Activated CD4-positive, CD25-positive, alpha-beta regulatory T cell treated with anti-CD3 and anti-CD28 coated beads, Interleukin-2, amount 50 U/mL, for 16 hours (primary cell): ENCODE data around the gene ARAP1.

ENCODE experiments used
- DNase-seq: peaks from one replicate; pipeline ENCODE4 v3.0.0-alpha.2; 2020; ENCODE audit warnings: low read depth, low spot score

Gene ARAP1

DNA sequence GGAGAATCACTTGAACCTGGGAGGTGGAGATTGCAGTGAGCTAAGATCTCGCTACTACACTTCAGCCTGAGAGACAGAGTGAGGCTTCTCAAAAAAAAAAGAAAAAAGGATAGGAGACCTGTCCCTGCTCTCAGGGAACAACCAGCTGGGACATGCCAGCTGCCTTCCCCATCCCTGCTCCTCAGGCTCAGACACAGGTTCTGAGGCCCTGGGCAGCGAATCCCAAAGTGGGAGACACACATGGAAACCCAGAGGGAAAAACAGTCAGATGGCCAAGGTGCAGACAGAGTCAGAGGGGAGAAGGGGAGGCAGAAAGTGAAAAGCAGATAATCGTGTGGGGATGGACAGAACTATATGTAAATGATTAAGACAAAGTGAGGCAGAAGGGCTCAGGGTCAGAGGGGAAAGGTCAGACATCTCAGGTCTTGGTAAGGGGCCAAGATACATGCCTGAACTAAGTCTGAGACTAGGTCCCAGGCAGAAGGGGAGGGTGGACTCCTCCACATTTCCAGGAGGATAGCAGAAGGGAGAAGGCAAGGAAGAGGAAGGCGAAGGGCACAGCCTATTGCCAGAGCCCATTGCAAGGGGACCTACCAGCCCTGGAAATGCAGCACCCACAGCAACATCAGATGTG, 27.4 kb upstream of the ARAP1 start:
- DNase-seq, result no peak

DNA sequence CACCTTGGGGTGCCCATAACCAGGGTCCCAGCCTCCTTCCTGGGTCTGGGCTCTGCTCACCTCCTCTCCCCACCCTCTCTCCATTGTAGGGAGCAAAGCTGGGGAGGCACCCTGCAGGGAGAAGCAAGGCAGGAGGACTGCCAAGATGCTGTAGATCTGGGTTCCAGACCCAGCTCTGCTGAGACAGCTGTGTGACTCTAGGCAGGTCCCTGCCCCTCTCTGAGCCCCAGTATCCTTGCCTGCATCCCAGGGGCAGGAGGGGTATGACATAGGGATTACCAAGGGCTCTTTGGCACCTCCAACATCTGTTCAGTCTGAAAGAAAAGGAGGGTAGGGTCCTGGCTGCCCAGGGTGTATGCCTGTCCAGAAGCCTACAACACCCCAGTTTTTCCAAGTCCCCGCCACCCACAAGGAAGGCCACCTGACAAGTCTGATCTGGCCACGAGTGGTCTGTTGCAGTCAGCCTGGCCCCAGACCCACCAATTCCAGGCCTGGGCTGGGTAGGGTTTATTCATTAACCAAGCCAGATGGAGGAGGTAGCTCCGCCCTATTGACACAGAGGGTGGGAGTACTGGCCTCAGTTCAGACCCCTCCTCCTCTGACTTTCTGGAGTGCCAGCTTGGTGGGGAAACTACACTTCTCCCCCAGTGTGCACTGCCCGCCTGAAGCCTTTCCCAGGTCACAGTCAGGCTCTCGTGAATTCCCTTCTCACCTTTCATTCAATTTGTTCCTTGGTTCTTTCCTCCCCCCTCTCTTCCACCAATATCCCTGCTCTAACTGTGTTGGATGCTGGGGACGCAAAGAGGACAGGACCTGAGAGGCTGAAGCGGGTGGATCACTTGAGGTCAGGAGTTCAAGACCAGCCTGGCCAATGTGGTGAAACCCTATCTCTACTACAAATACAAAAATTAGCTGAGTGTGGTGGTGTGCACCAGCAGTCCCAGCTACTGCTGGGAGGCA, 26.6 kb upstream of the ARAP1 start:
- no peak for DNase-seq

DNA sequence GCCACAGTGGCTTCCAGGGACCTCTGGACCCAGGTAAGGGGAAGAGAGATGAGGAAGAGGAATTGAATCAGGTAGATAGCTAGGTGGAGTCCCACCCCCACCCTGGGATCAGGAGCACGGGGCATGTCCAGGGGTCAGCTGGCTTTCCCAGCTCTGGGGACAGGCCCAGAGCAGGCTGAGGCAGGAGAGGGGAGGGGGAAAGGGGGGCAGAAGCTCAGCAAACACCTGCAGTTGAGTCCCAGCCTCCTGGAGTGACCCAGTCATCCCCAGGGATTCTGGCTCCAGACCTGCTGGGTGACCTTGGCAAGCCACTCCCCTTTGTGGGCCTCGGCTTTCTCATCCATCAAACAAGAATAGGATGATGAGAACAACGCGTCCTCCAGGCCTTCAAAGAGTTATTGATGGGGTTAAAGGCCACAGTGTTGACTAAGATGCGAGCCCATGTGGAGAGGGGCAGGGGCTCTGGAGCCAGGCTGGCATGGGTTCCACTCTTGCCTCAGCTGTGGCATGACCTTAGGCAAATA, 25.6 kb upstream of the ARAP1 start:
- DNase-seq, result no peak

DNA sequence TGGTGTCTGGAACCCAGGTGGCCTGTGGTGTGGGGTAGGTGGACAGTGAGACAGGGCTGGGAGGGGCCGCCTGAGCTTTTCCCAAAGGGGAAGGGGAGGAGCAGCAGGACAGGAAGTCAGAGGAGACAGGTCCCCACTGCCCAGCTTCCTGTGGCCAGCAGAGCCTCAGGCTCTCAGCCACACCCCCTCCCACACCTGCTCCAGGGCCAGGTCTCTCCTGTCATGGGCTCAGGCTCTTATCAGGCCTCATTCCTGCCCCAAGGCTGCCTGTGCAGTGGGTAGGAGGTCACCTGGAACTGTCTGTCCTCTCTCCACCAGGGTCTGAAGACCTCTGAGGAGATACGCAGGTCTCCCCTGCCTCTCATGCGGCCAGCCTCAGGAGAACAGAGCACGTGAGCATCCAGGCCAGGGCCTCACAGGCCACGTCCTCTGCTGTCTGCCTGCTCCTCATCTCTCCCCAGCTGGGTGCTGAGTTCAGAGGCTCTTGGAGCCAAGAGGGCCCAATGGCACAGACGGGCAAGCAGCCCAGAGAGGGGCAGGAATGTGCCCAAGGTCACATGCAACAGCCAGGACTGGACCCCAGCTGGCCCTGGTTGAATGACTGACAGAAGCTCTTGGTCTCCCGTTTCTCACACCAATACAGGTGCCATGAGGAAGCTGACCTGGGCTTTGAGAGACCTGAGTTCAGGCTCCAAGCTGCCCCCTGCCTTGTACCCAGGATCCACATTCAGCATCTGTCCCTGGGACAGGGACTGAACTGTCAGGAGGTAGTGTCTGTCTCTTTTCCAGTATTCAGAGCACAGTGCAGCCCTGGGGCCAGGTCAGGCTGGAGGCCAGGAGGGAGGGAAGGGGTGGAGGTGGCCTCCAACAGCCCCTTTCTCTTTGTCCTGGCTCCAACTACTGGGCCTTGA, 24.9 kb upstream of the ARAP1 start:
- no peak for DNase-seq

DNA sequence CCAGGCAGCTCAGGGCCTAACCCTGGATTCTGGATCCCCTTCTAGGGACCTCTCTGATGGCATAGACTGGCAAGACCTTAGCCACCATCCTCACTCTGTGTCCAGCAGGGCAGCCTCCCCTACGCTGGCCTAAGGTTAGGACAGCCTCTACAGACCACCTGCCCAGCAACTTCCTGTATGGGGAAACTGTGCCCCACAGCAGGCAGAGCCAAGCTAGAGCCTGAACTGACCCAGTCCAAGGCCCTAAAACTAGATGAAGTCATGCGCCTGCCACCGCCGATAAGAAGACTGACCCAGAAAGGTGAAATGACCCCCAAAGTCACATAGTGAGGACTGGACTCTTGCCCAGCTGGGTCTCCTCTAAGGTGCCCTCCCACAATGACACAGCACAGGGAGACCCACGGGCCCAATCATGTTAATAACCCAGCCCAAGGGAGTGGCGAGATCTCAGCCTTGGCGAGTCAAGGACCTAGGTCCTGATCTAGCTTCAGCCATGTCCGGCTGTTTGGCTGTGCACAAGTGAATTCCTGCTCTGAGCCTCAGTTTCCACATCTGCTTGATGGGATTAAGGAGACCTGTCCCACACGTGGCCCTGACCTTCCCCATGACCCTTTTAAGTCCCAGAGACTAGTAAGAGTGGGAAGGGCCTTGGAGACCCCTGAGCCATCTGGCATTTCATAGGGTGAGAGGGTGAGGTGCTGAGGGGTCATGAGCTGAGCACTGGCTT, 24.1 kb upstream of the ARAP1 start:
- no peak for DNase-seq

DNA sequence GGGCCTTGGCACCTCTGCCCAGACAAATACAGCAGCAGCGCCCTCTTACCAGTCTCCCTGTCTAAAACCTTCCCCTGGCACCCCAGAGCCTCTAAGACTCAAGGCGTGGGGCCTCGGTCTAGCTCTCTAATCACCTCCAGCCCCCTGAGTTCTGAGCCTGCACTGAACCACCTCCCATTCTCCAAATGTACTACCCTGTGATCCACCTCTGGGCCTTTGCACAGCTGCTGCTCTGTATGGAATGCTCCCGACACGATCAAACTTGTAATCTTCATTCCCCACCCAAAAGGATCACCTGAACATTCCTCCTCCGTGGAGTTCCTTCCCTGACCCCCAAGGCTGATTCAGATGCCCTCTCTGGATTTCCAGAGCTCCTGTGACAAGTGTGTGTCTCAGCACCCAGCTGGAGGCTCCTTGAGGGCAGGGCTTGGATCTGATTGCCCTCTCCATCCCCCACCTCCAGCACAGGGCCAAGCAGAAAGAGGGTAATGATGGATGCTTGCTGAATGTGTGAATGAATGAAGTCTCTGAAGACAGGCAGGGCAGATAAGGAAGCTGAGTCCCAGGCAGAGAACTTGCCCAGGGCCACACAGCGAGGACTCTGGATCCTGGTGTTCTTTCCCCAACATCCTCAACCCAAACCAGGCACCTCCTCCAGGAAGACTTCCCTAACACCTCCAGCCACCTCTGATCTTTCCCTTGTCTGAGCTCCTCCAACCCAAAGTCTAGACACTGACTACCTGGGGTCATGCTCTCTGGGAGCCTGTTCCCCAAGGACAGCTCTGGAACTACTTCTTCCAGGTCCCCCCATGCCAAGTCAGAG, 23.3 kb upstream of the ARAP1 start:
- DNase-seq, result no peak

DNA sequence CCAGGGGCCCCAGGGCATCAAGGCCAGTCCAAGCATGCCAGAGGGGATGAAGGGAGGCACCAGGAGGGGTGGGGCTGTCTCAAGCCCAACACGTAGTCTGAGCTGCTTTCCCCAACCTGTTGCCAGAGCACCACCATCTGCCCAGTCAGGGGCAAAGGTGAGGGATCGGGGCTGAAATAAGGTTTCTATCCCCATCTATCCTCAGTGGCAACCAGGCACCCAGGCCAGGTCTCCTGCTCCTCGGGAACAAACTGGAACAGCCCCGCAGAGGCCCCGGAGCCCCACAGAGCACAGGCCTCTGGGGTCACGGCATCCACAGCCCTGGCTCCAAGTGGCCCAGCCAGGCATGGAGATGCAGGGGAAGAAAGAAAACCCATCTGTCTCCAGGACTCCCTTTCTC, 22.3 kb upstream of the ARAP1 start:
- DNase-seq, result no peak

DNA sequence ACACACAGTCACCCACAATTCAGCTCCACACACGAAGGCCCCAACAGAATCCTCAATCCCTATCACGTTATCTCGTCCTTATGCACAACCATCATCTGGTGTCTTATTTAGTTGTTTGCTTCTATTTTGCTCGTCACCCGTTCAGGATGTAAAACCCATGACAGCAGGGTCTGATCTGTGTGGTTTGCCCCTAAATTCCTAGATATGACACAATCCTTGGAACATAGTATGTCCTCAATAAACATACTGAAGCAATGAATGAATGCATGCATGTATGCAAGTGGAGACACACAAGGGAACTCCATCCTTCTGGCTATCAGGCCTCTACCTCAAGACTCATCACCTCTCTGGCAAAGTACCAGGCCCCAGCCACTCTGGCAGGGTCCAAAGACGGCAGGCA, 21.5 kb upstream of the ARAP1 start:
- DNase-seq, result no peak

DNA sequence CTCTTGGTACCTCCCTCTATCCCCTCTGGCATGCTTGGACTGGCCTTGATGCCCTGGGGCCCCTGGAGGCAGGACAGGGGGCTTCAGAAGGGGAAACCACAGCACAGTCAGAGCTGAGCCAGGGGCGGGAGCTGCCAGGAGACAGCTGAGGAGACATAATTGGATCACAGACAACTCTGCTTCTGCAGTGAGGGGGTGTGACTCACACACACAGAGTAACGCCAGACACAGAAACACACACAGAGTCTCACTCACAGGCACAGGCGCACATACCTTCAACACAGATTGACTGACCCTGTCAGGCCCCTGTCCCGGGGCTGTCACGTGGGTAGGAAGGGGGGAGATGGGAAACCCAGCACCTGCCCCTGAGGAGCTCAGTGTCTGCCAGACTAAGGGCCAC, 21.1 kb upstream of the ARAP1 start:
- DNase-seq, result no peak

DNA sequence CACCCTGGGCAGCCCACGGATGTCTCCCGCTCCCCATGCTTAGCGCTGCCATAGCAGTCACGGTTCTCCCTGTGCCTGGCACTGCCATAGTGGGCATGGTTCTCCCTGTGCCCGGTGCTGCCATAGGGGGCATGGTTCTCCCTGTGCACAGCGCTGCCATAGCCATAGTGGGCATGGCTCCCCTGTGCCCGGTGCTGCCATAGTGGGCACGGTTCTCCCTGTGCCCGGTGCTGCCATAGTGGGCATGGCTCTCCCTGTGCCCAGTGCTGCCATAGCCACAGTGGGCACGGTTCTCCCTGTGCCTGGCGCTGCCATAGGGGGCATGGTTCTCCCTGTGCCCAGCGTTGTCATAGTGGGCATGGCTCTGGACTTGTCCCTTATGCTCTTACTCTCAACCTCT, 19.9 kb upstream of the ARAP1 start:
- no peak for DNase-seq

DNA sequence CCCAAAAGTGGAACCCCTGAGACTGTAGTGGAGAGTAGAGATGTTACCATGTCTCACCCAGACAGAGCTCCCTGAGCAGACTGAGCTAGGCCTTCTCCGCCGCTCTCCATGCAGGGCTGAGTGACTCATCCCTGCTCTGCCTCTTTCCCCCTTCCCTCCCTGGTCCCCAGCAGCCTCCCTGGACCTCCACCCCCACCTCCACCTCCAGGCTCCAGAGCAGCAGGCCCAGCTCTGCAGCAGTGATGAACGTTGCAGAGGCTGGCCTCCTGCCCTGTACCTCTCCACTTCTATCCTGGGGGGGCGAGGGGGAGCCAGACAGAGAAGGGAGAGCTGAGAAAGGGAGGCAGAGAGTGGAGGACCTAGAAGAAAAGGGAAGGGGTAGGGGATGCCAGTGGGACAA, 19.3 kb upstream of the ARAP1 start:
- DNase-seq, result no peak

DNA sequence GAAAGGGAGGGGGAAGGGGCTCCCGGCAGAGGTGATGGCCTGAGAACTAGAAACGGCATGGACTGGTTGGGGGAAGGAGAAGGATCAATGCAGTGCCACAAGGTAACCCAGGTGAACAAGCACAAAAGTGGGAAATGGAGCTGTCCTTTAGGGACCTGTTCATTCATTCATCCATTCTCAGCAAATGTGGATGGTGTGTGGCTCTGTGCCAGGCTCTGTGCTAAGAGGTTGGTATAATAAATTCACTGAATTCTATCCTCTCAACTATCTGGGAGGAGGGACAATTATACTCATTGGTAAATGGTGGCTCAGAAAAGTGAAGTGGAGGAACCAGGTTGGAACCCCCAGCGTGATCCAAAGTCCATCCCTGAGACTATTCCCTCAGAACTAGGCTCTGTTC, 18.6 kb upstream of the ARAP1 start:
- DNase-seq, result no peak

DNA sequence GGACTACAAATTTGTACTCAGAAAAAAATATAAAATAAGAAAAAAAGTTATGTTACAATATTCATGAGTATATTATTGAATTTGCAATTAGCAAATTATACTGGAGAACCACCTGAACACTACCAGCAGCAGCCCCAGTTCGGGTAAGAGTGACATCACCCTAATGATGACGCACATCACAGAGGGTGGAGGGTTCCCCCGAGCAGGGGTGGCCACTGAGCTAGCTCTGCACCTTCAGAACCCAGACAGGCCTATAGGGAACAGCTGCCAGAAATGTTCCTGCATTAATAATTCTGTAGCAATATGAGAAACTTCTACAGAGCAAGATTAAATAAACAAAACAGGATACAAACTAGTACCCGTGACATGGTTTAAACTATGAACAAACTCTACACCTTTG, 17.5 kb upstream of the ARAP1 start:
- no peak for DNase-seq

DNA sequence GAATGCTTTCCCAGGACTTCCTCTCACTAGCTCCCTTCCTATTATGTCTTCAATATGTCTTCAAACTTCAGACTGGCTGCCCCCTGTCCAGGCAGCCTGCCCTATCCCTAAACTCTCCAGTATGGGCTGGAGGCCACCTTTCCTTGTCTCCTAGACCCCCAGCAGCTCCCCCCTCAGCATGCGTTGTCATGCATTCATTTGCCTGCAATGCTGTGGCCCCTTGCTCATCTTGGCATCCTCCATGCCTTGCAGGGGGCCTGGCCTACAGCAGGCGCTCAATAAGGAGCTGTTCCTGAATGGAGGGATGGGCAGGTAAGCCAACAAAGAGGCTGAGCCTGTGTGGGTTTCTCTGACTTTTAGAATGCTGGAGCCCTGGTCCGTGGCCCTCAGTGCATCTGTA, 16.4 kb upstream of the ARAP1 start:
- DNase-seq, result no peak

DNA sequence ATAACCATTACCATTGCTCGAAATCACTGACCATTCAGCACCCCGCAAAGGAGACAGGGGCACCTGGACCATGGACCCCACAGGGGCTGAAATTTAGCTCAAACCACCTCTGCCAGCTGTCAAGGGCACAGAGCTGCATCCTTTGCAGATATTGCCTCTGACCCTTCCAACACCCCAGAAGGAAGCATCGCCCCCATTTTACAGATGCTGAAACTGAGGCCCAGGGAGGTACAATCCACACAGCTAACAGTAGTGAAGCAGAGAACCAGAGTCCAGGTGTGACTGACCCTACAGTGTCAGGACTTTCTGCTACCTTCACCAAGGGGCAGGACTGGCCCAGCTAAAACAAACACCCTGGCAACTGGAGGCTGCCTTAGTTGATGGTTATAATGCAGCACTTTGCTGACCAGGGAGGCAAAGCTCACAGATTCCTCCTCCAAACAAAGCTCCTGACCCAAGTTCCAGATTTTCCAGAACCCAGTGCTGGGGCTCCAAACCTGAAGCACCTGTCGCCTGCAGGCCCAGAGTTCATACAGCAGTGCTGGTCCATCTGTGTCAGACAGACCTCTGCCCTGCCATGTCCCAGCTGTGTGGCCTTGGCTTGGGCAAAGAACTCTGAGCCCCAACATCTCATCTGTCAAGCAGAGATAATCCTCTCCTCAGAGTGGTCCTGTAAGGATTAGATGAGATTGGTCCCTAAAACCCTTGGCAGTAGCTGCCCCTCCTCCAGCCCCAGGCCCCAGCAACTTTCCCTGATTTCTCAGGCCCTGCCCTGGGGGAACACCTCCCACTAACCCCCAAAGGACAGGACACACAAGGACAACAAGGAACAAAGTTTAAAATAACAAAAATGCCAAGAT, 15.2 kb upstream of the ARAP1 start:
- DNase-seq, result no peak

DNA sequence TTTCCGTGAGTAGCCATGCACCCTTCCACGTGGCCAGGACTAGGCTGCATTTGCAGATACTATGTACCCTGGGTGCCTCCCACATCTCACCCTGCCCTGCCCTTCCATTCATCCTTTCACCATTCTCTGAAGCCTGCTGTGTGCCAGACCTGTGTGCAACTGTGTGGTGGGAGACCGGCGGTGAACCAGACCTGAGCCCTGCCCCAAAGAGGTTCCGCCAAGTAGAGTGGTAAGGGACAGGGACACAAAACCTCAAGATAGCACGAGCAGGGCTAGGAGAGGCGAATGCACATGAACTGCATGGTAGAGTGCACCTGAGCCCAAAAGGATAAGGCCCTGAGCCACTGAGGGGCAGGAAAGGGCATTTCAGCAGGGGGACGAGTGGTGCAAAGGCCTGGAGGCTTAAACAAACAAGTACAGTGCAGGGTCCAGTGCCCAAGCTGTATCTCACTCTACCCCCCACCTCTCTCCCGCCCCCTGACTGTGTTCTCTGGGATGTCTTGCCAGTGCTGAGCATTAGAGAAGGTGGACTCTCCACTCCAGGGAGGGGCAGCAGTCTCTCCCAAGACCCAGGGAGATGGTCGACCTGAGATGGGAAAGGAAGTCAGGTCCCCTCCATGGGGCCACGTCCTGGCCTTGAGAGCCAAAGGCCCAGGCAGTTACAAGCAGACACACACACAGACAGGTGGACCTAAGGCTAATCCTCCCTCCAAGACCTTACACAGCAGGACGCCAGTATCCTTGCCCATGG, 14.1 kb upstream of the ARAP1 start:
- DNase-seq, result no peak

DNA sequence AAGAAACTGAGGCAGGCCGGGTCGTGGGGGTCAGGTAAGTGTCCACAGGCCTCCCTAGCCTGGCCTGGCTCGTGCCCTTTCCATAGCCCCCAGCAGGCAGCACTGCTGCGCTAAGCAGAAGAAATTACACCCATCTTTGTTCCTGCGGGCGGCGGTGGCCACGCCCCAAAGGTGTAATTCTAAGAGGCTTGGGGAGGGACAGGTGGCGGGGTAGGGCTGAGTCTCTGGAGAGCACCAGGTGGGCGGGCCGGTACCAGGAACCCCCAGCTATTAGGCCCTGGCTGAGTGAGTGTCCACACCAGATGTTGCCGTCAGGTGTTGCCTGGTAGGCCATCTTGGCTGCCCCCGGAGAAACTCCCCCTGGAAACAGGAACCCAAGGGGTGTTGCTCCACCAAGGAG, 12.3 kb upstream of the ARAP1 start:
- DNase-seq, result no peak

DNA sequence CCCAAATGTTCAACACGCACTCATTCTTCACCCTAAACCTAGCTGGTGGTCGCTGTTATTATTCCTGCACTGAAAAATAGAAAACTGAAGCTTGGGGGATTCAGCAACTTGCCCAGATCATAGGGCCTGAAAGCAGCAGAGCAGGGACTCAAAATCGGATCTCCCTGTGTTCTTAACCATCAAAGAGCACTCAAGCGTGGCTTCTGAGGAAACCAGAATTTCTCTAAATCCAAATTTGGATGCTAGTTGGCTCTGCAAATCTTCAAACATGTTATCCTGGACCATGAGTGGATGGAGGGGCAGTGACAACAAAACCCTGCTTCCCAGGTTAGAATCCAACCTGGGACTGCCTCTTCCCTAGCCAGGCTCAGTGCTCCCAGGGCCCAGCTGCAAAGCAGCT, 11.6 kb upstream of the ARAP1 start:
- DNase-seq, result no peak
